HG03354 (cell line): Measurements from ENCODE around the gene LCE1E.

ENCODE experiments used
- ATAC-seq: cut with Tn5 transposase; IDR thresholded peaks from one replicate; pipeline ENCODE4 v1.9.1; 2021; ENCODE audit warnings: mild to moderate bottlenecking; ENCODE audit not compliant: unreplicated experiment, poor library complexity, severe bottlenecking

LCE1E gene

DNA sequence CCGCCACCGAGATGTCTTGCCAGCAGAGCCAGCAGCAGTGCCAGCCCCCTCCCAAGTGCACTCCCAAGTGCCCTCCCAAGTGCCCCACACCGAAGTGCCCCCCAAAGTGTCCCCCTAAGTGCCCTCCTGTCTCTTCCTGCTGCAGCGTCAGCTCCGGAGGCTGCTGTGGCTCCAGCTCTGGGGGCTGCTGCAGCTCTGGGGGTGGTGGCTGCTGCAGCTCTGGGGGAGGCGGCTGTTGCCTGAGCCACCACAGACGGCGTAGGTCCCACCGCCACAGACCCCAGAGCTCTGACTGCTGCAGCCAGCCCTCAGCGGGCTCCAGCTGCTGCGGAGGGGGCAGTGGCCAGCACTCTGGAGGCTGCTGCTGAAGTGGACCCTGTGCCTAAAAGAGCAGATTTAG is 9.7 kb upstream of the LCE1E start:
- no peak for ATAC-seq

- ATAC-seq: no peak
These were observed 8.4 kb upstream of the LCE1E start for GRCh38 chr1:152777510-152778137.

DNA sequence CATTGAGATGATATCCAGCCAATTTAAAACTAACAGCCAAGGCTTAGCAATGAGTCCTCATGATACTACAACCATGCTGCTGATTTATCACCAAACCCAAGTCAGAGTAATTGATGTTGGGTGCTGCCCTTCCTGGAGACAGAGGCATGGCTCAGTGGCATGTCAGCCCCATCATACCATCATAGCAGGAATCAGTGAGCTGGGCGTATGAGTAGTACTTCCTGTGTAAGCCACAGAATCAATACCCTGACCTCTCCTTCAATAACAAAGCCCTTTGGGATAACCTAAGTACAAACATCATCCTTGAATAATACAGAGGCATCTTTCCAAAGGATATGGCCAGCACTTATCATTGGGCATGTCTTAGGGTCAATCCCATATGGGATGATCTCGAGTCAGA is 3.0 kb upstream of the LCE1E start:
- ATAC-seq: no peak

DNA sequence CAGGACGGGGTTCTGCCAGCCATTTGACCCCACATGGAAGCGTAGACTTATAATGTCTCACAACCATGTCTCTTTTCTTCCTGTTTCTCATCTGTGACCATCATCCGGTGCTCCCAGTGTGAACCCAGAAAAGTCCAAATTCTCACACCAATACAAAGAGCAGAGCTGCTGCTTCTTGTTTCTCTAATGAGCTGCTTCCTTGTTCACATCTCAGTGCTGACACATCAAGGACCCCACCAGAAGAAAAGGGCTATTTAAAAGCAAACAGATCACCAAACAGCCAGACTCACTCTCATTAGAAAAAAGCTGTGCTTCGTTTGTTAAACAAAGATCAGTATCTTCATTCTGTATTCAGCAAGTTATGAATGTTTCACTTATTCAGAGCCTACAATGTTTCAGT is 9.6 kb downstream of the LCE1E start:
- no peak for ATAC-seq

DNA sequence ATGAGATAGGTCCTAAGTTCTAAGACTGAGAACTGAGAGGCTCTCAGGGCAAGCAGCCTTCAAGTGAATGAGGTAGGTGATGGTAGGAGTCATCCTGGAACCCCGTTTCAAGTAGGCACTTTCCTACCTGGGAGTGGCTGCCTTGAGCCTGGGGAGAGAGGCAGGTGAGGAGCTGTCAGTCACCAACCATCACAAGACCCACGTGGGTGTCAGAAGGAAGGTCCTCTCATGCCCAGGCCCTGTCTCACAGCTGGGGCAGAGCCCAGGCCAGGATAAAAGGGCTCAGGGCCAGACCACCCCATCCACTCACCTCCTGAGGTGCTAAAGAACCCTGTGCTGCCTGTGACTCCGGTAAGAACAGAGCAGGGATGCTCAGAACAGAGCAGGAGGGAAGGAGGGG is 10.4 kb downstream of the LCE1E start, which contains the start of gene LCE1D:
LCE1D (plus strand) TSS at position 301 of the 400 bp plus-strand sequence. CDS start 1,074 bp downstream, outside the sequence.
- ATAC-seq: no peak

DNA sequence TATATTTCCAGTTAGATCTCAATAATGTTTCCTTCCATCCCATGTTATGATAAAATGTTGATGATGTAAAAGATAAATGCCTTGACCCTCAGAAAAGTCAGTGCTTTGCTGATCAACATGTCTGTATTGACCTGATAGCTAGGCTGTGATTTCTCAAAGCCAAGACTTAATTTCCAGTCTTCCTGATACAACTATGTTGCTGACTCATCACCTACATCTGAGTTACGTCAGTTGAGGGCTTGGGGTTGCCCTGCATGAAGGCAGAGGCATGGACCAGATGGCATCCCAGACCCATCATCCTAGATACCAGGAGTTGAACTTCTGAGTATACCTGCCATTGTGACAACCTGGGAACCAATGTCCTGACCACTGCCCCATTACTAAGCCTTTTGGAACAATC is 15.3 kb downstream of the LCE1E start:
- no peak for ATAC-seq

- ATAC-seq: no peak
These were observed 20.5 kb downstream of the LCE1E start, which contains the start of gene LCE1C for GRCh38 chr1:152806576-152806975. Gene LCE1C (minus strand): TSS chr1:152806651. CDS start chr1:152805478, 1,173 bp downstream.

DNA sequence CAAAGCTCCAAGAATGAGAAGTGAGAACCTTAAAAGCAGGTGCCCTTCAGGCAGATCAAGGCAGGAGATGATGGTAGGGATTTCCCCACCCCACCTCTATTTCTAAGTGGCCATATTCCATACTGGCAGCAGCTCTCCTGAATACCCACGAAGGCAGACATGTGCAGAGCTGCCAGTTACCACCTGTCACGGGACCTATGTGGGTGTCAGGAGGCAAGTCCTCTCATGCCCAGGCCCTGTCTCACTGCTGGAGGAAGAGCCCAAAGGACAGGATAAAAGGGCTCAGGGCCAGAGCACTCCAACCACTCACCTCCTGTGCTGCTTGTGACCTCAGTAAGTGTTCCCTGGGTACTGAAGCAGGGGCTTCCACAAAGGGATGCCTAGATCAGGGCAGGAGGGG is 25.0 kb downstream of the LCE1E start:
- ATAC-seq: no peak

DNA sequence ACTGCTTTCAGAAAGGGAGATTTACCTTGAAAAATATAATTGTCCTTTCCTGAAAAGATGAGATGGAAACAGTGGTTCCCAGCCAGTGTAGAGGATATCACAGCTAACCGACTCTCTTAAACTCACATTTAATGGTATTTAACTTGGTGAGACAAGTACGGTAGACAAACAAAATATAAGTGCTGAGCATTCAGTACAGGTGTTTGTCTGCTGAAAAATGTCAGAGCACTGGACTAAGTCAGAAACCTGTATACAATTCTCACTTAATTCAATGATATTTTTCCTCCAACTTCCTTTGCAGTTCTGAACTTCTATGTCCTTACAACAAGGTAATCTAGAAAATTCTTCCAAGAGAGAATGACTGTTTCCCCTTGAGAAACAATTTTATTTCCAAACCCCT is 25.6 kb downstream of the LCE1E start, which contains the start of gene LCE1B:
LCE1B (plus strand) TSS at position 301 of the 400 bp plus-strand sequence. CDS start 476 bp downstream, outside the sequence.
- no peak for ATAC-seq

GRCh38 chr1:152817309-152817708 is 31.3 kb downstream of the LCE1E start:
- ATAC-seq: no peak

DNA sequence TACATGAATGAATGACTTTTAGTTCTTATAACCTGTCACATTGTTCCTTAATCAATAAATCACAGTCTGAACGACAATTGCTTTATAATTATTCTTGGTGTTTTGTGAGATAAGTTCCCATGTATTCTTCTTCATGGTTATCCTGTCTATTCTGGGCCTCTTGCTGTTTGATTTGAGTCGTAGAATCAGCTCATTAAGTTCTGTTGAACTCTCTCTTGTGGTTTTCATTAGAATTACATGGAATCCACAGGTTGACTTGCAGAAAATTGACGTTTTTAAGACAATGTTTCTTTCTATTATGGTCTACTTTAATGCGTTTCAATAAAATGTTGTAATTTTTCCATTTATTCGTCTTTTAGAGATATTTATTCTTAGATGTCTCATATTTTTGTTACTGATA is 37.2 kb downstream of the LCE1E start:
- no peak for ATAC-seq

- ATAC-seq: no peak
These were observed 38.9 kb downstream of the LCE1E start for GRCh38 chr1:152824964-152825363.

GRCh38 chr1:152827173-152827572 is 41.1 kb downstream of the LCE1E start, which contains the start of gene LCE1A:
Gene LCE1A (plus strand): TSS chr1:152827473. CDS start chr1:152827473, 0 bp downstream.
- no peak for ATAC-seq

DNA sequence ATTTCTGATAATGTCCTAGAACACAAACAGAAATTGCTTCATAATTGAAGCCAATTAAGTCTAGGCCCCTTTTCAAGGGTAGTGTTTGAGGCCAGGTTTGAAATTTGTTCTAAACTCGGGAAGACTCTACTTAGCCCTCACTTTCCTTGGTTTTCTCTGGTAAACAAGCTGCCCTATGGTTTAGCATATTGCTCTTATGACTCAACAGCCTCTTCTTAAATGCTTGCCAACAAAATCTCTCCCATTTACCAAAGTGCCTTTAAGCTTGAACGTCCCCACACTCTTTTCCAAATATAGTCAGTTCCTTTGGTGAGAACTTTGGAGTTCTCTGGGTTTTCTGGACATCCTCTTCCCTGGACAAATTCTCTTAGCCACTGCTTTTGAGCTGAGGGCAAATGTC is 50.8 kb downstream of the LCE1E start:
- ATAC-seq: no peak
